ENCODE results near the gene GATAD2B.

GATAD2B gene

GRCh38 chr1:153928245-153928644, 5.5 kb upstream of the GATAD2B start:
- no peak for DNase-seq (ENCODE audit: extremely low read depth, low read depth)
- no peak for TF ChIP-seq CTCF (IDR thresholded peaks at IDR 0.05; ENCODE audit: low read depth, low read length)

GRCh38 chr1:153926405-153926804, 3.6 kb upstream of the GATAD2B start:
- no peak for TF ChIP-seq CTCF (IDR thresholded peaks at IDR 0.05; ENCODE audit: low read depth, low read length)
- DNase-seq (ENCODE audit: extremely low read depth, low read depth) = no peak

GRCh38 chr1:153922076-153922971, 448 bp downstream of the GATAD2B start:
- DNase-seq (ENCODE audit: extremely low read depth, low read depth) = no peak
- no peak; the same call in 1 of the 2 replicates for TF ChIP-seq CTCF (IDR thresholded peaks at IDR 0.05; ENCODE audit: low read depth, low read length)

- TF ChIP-seq CTCF (IDR thresholded peaks at IDR 0.05; ENCODE audit: low read depth, low read length) = no peak
- no peak for DNase-seq (ENCODE audit: extremely low read depth, low read depth)
Measured at GRCh38 chr1:153921803-153922075, 1.0 kb downstream of the GATAD2B start.

DNA sequence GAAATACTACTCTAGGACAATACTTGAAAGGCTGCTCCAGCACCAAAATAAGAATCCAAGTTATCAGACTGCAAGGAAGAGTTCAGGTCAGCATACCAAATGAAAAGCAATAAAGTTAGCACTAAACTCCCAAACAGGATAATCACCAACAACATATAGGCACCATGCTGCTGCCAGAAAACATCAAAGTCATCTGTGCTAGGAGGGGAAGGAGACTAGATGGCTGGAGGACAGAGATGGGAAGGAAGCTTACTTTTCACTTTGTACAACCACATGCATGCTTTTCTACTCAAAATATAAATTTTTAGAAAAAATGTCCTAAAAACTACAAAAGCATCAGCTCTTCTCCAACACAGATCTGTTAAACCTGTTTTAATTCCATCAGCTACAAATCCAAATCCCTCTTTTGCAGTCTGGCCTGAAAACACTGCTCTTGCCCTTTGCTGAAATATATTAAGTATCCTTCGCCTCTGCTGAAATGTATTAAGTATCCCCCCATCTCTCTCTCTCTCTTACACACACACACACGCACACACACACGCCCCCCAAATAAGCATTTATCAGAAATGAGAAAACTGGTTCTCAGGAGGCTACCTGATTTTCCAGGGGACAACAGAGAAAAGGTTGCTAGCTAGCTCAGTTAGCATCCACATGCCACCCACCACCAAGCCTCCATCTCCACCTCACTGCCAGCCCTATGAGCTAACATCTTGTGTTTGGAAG, 1.5 kb downstream of the GATAD2B start:
- DNase-seq (ENCODE audit: extremely low read depth, low read depth) = no peak

DNA sequence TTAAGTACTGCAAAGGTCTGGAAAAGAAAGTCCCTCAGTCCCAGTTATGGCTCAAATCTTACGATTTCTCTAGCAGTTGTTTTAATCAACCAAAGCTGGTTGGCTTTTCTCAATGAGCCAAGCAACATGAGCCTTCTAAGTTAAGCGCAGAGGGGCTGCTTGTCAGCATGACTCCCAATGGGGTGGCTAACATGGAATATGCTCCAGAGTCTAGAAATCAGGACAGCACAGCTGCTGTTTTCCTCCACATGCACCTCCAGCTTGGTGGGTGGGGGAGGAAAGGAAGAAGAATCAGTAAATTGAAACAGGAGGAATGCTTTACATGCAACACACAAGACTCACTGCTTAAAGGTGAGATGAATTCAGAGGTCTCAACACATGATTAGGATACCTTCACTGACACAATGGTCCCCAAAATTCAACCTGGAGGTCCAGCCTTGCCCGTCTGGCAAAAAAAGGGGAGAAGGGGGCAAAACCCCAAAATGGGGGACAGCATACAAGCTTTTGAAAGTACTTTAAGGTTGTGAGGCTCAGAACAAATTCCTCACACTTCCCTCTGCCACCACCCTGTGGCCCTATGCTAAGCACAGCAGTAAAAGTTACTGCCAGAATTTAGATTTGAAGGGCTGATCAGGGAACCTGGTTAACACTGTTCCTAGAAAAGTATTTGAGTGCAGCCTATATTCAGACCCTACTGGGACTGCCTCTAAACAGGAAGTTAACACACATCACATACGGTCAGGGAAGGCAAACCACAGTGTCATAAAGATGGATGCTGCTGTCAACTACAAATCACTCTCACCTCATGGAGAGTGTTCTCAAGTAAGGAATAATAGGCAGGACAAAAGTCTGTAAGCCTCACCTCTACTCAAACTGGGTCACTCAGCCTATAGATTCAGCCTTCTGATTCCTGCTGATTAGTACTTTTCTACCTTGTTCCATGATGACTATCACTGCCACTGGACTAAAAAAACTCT, 2.6 kb downstream of the GATAD2B start:
- no peak for DNase-seq (ENCODE audit: extremely low read depth, low read depth)
- peak; percentile 36 for TF ChIP-seq CTCF (IDR thresholded peaks at IDR 0.05; ENCODE audit: low read depth, low read length)

More for the DNA sequence above, 1.5 kb downstream of the GATAD2B start:
- no peak for TF ChIP-seq CTCF (IDR thresholded peaks at IDR 0.05; ENCODE audit: low read depth, low read length)
